ENCODE data around the gene DPT.

The DPT gene

DNA sequence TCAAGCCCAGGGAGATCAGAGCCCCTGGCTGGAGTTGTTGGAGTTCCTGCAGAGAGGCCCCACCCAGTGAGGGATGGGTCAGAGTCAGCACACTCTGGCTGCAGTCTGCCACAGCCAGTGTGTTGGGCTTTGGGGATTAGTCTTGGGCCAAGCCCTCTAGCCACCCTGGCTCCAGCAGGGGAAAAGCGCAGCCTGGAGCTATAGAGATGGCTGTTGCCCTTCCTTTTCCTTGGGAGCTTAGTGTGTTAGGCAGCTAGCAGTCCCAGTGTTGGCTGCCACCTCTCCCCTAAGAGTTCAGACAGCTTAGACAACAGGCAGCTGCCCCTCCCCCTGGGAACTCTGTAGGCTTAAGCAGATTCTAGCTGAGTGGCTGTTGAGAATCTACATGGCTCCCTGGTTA lies 45.1 kb downstream of the DPT start:
- TF ChIP-seq POLR2A (IDR thresholded peaks at IDR 0.05; ENCODE audit: low read length) (no peak), GATA1 (IDR thresholded peaks at IDR 0.05; ENCODE audit: low read depth, low read length) (no peak)
- no peak for DNase-seq

- DNase-seq: no peak
- TF ChIP-seq GATA1 (IDR thresholded peaks at IDR 0.05; ENCODE audit: low read depth, low read length) (no peak), POLR2A (IDR thresholded peaks at IDR 0.05; ENCODE audit: low read length) (no peak)
Observed at GRCh38 chr1:168676861-168677260, 52.1 kb downstream of the DPT start.

GRCh38 chr1:168676029-168676812 lies 52.8 kb downstream of the DPT start:
- no peak for DNase-seq
- no peak for TF ChIP-seq GATA1 (IDR thresholded peaks at IDR 0.05; ENCODE audit: low read depth, low read length)
- TF ChIP-seq POLR2A (IDR thresholded peaks at IDR 0.05; ENCODE audit: low read length): no peak

DNA sequence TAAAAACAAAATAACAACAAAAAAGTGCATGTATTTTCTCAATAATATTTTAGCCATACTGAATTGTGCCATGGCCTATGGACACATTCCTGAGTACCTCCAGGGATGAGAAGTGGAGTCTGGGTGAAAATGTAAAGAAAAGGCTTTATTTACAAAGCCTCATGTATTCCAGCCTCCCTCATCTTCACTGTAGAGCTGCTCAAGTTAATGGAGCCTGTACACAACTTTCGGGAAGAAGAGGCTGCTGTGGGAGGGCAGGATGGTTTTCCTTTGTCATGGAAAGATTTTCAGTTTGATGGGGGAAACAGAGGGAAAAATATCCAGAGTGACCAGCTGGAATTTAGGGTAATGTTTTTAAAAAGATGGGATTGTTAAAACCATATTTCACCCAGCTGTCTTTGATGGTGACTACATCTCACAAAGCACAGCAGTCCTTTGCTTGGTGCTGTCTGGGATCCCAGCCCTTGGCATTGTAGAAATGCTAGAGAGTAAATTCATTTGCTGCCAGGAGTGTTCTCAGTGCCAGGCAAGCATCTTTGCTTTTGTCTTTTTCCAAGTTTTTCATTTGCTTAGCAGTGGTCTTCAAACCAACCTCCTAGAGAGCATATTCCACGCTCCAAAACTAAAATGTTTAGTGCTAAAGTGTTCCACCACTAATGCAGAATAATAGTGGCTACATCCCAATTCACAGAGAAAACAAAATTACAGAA lies 54.9 kb downstream of the DPT start:
- DNase-seq: no peak
- TF ChIP-seq POLR2A (IDR thresholded peaks at IDR 0.05; ENCODE audit: low read length) (no peak), GATA1 (IDR thresholded peaks at IDR 0.05; ENCODE audit: low read depth, low read length) (no peak)

DNA sequence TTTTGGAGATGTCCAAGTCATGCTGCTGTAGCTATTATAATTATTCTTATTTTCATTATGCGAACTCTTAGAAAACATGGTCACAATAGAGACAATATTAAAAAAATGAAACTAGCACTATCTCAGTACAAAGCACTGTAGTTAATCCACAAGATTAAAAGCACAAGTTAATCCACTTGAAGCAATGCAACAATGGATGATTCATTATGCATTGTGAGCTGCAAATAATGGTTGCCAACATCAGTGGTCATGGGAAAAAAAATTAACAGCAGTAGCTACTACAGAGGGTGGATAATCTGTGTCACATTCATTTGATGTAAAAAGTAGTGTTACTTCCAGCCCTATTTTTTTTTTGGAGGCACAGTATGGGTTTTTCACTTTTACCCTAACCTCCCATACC lies 56.7 kb downstream of the DPT start:
- TF ChIP-seq GATA1 (IDR thresholded peaks at IDR 0.05; ENCODE audit: low read depth, low read length): no peak
- no peak for TF ChIP-seq POLR2A (IDR thresholded peaks at IDR 0.05; ENCODE audit: low read length)
- no peak for DNase-seq

DNA sequence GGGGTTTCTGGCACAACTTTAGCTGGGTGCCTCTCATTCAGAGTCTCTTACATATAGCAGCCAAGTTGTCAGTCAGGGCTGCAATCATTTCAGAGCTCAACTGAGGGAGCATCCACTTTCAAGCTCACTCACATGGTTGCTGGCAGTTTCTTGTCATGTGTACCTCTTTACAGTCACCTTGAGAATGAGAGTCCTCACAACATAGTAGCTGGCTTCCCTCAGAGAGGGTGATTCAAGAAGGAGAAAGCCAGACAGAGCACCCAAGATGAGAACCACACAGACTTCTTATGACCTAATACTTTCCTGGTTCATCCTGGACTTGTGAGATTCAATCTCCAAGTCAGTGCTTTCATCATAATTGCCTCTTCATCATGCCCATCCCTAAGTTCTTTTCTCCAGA lies 57.2 kb downstream of the DPT start:
- no peak for TF ChIP-seq POLR2A (IDR thresholded peaks at IDR 0.05; ENCODE audit: low read length)
- TF ChIP-seq GATA1 (IDR thresholded peaks at IDR 0.05; ENCODE audit: low read depth, low read length): no peak
- no peak for DNase-seq

GRCh38 chr1:168665975-168666374 lies 63.0 kb downstream of the DPT start:
- no peak for TF ChIP-seq POLR2A (IDR thresholded peaks at IDR 0.05; ENCODE audit: low read length)
- no peak for TF ChIP-seq GATA1 (IDR thresholded peaks at IDR 0.05; ENCODE audit: low read depth, low read length)

DNA sequence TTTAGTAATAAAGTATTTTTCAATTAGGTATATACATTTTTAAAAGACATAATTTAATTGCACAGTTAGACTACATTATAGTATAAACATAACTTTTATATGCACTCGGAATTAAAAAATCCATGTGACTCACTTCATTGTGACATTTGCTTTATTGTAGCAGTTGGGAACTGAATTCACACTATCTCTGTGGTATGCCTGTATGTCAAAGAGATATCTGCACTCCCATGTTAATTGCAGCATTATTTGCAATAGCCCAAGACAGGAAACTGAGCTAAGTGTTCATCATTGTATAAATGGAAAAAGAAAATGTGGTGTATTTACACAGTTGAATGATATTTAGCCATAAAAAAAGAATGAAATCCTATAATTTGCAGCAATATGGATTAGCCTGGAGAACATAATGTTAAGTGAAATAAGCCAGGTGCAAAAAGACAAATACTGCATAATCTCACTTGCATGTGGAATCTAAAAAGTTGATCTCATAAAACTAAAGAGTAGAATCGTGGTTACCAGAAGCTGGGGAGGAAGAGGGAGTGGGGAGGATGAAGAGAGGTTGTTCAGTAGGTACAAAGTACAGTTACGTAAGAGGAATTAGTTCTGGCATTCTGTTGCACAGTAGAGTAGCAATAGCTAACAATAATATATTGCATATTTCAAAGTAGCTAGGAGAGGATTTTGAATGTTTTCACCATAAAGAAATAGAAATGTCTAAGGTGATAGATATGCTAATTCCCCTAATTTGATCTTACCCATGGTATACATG lies 64.8 kb downstream of the DPT start:
- DNase-seq: no peak
- TF ChIP-seq POLR2A (IDR thresholded peaks at IDR 0.05; ENCODE audit: low read length): no peak
- TF ChIP-seq GATA1 (IDR thresholded peaks at IDR 0.05; ENCODE audit: low read depth, low read length): no peak

More at GRCh38 chr1:168665975-168666374, 63.0 kb downstream of the DPT start:
- no peak for DNase-seq

DNA sequence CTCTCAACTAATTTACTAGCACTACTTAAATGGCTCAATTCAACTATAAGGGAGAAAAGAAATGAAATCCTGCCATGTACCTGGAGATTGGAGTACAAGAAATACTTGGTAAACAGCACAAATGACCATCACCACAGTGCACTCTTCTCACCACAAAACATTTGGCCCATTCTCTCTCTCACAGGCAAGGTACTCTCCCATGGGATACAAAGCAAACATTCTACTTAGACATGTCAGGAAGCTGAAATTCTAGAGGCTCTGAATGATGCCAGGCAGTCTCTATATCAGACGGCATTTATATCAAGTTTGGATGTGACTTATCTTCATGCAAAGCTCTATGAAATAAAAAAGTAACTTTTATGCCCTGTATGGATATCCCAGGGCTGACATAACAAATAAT lies 72.5 kb downstream of the DPT start:
- no peak for DNase-seq

GRCh38 chr1:168654198-168654915 lies 74.6 kb downstream of the DPT start:
- TF ChIP-seq POLR2A (IDR thresholded peaks at IDR 0.05; ENCODE audit: low read length): no peak
- no peak for TF ChIP-seq GATA1 (IDR thresholded peaks at IDR 0.05; ENCODE audit: low read depth, low read length)
- no peak for DNase-seq

More for the DNA sequence above, 72.5 kb downstream of the DPT start:
- TF ChIP-seq POLR2A (IDR thresholded peaks at IDR 0.05; ENCODE audit: low read length) (no peak), GATA1 (IDR thresholded peaks at IDR 0.05; ENCODE audit: low read depth, low read length) (no peak)

DNA sequence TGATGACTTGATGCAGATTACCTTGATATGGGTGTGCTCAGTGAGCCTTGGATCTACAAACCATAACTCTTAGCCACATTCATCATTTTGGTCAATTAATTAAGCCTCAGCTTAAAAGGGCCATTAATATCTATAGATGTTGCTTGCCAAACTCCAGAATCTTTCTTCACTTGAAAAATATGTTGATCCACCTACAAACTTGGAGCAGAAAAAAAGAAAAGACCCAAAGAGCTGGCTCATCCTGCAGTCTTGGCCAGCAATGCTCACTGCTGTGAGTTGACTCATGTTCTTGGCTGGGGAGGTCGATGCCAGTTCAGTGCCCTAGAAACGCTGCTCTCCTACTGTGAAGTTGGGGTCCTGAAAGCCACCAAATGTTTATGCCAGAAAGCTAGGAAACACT lies 75.4 kb downstream of the DPT start:
- TF ChIP-seq POLR2A (IDR thresholded peaks at IDR 0.05; ENCODE audit: low read length) (no peak), GATA1 (IDR thresholded peaks at IDR 0.05; ENCODE audit: low read depth, low read length) (no peak)
- no peak for DNase-seq

GRCh38 chr1:168645721-168646120 lies 83.3 kb downstream of the DPT start:
- TF ChIP-seq GATA1 (IDR thresholded peaks at IDR 0.05; ENCODE audit: low read depth, low read length): no peak
- no peak for TF ChIP-seq POLR2A (IDR thresholded peaks at IDR 0.05; ENCODE audit: low read length)
- no peak for DNase-seq
